ENCODE results near the gene VAV2.

DNA sequence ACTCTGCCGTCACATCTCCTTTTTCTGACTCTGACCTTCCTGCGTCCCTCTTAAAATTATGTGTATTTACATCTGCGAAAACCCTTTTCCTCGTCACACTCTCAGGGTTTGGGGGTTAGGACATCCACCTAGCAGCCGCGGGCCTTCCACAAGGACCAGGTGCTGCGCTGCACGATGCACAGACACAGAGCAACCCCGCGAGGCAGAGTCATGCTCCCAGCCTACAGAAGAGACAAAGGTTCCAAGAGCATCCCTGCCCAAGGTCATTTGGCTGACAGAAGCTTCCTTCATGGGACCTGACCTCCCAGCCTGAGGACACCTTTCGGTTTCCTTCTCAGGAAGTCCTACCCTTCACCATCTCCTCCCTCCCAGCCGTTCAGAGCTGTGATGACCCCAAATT lies 135.3 kb downstream of the VAV2 start:
- TF ChIP-seq, protein P1, sequence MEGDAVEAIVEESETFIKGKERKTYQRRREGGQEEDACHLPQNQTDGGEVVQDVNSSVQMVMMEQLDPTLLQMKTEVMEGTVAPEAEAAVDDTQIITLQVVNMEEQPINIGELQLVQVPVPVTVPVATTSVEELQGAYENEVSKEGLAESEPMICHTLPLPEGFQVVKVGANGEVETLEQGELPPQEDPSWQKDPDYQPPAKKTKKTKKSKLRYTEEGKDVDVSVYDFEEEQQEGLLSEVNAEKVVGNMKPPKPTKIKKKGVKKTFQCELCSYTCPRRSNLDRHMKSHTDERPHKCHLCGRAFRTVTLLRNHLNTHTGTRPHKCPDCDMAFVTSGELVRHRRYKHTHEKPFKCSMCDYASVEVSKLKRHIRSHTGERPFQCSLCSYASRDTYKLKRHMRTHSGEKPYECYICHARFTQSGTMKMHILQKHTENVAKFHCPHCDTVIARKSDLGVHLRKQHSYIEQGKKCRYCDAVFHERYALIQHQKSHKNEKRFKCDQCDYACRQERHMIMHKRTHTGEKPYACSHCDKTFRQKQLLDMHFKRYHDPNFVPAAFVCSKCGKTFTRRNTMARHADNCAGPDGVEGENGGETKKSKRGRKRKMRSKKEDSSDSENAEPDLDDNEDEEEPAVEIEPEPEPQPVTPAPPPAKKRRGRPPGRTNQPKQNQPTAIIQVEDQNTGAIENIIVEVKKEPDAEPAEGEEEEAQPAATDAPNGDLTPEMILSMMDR (conservative IDR thresholded peaks at IDR 0.05; ENCODE audit: low read length): no peak
- TF ChIP-seq EZH2phosphoT487 (IDR thresholded peaks at IDR 0.05; ENCODE audit: borderline replicate concordance, low read depth, low read length): no peak
